GM19023 (cell line): ENCODE results near the gene CAT.
"Not testable (repeated sequence)": the region's sequence is repeated elsewhere in the genome, so short reads cannot be mapped to it uniquely, and the experiment has no call there.

Source experiments
- ATAC-seq: cut with Tn5 transposase; IDR thresholded peaks from one replicate; pipeline ENCODE4 v1.9.1; 2021; ENCODE audit warnings: mild to moderate bottlenecking, moderate library complexity; ENCODE audit not compliant: unreplicated experiment

Gene CAT

DNA sequence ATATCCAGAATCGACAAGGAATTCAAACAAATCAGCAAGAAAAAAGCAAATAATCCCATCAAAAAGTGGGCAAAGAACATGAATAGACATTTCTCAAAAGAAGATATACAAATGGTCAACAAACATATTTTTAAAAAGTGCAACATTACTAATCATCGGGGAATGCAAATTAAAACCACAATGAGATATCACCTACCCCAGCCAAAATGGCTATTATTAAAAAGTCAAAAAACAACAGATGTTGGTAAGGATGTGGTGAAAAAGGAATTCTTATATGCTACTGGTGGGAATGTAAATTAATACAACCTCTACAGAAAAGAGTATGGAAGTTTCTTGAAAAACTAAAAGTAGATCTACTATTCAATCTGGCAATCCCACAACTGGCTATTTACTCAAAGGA, 13.9 kb upstream of the CAT start:
- ATAC-seq: not testable (repeated sequence)

DNA sequence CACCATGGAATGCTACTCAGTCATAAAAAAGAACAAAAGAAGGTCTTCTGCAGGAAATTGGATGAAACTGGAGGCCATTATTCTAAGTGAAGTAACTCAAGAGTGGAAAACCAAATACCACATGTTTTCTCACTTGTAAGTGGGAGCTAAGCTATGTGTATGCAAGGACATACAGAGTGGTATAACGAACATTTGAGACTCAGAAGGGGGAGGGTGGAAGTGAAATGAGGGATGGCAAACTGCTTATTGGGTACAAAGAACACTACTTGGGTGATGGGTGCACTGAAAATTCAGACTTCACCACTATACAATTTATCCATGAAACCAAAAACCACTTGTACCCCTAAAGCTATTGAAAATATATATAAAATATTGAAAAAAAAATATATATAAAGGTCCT, 13.4 kb upstream of the CAT start:
- ATAC-seq: no peak

DNA sequence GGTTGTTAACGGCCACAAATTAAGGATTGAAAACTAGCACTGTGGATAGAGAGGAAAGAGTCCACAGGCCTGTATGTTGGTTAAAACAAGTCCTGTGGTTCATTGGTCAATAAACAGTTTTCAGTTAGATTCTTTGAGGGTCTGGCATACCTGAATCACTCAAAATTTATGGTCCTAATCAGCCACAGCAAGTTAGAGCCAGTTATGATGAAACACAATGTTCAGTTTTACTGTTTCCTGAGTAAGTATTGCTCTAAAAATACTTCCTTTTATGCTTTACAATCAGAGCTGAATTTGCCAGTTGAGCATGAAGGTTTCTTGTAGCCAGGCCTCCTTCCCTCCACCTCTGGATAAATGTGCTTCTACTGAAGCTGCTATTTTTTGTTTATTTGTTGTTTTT, 12.9 kb upstream of the CAT start:
- ATAC-seq: no peak

DNA sequence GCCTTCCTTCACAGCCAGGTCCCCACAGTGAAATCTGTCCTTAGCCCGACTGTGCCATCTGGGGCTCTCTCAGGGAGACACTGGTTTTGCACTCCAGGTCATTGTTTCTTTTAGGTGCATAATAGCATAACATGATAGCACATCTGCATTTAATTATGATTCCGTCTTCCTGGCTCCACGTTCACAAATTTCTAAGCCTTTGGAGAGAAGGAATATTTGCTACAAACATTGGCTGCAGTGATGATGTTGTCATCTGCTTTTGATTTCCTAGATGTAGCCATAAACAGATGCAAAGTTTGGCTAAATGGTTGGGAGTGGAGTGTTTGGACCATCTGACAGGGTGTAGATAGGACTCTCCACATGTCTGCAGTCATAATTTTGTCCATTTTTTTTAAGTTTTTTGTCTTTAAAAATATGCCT, 12.0 kb upstream of the CAT start:
- no peak for ATAC-seq

DNA sequence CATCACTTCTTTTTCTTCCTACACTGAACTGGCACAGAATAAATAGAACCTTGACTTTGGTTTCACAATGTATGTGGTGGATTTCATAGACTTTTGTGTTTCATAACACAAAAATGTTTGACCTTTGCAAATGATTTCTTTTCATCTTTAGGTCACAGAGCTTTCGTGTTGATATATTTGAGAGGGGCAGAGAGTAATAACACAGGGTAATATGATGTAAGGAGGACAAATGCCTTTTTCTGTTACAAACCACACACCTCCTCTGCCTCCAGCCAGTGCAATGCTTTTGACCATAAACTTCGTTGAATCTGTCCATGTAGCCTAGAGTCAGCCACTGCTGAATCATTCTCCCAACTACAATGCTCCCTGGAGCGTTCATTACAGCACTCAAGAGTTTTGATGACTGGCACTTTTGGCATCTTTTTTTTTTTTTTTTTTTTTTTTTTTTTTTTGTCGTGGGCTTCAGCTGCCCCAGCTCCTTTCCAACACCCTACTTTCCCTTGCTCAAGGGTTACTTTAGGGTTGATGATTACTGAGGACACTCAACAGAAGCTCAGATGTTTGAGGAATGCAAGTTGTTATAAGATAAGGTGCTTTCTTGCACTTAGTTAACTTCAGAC, 11.4 kb upstream of the CAT start:
- ATAC-seq: no peak

DNA sequence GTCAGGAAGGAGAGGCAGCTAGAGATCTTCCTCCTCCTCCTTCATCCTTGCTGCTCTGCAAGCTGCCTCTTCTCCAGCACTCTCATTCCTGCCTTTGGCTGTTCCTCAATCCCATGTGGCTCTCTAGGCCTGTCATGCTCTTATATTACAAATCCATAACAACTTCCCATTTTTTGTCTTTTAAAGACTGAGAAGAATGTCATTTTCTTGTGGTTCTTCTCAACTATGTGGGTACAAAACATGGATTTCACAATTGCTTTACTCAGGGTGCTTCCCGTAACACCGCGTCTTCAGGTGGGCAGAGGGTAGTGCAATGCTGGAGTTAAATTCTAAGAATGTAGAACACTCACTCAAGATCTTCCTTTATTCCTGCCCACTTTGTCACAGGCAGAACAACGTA, 6.8 kb upstream of the CAT start:
- no peak for ATAC-seq

DNA sequence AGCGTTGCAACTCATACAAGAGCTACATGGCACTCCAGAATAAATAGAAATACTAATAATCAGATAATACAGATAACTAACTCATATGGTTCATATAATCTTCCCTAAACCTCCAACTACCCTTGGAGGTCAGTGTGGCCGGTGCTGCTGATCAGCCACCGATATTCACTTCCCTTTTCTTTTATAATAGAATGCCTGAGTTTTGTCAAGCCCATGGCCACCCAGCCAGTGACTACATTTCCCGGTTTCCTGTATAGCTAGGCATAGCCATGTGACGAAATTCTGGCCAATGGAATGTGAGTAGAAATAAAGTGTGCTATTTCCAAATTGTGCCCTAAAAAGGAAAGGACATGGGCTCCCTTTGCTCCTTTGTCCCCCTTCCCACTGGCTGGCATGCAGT, 5.9 kb upstream of the CAT start:
- ATAC-seq: no peak

DNA sequence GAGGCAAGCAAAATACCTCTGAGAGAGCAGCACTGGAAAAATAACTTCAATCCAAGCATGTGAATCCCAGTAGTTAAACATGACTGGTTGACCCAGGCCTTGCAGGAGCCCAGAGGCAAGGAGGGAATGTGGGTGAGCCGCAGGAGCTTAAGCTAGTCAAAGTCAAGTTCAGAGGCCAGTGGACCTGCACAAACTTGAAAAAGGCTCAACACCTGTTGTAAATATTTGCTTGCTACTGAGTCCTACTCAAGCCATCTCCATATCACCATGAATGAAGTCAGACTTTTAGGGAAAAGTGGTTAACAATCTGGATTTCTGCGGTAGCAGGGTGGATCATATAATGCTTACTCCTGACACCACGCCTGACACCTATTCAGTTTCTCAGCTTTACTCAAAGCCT, 4.8 kb upstream of the CAT start:
- no peak for ATAC-seq

DNA sequence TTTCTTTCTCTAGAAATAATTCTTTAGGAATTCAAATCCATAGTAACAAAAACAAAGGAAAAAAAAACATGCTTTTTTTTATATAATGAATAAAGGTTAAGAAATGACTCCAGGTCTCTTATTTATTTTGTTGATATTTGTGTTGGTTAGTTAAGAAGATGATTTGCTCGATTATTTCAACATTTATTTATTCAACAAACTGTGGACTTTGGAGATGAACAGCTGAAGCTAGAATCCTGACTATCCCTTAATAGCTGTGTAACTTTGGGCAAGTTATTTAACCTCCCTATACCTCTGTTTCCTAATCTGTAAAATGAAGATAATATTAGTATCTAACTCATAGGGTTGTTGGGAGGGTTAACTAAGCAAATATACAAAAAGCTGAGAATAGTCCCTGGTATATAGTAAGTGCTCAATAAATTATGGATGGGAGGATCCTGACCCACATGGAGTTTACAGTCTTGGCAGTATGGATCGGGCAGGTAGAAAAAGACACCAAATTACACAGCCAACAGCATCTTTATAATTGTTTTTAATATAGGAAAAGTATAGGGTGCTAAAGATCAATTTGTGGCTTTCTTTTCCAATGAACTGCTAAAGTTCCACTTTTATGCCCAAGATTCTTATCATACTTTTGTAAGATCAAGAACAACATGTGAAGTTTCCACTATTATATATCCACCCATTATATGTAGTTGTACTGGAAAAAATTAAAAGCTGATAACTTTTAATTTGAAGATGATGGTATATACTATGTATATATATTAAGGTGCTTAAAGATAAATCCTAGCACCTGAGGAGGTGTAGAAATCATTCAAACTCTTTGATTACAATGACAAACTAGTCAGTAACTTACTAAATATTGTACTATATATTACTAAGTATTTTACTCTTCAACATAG, 1.3 kb upstream of the CAT start:
- ATAC-seq: no peak

DNA sequence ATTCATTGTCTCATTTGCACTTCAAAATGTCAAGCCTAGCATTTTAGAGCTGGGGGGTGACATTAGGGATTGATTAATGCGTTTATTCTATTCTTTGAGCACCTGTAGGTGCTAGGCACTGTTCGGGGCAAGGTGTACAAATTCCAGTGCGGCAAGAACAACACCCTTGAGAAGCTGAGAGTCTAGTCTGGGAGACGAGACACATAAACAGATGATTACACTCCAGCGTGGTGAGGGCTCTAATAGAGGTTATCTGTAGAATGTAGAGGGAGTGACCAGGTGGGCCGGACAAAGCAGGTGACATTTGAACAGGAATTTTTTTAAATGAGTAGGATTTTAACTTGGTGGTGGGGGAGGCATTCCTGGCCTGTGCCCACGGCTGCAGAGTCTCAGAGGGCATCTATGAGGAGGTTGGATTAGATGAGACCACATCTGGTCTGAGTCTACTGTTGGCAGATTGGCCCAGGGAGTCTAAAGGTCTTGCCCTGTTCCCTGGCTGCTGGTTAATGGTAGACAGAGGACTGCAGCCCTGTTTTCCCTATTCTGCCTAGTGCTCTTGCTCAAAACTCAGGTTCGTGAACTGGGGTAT, 970 bp downstream of the CAT start:
- no peak for ATAC-seq

DNA sequence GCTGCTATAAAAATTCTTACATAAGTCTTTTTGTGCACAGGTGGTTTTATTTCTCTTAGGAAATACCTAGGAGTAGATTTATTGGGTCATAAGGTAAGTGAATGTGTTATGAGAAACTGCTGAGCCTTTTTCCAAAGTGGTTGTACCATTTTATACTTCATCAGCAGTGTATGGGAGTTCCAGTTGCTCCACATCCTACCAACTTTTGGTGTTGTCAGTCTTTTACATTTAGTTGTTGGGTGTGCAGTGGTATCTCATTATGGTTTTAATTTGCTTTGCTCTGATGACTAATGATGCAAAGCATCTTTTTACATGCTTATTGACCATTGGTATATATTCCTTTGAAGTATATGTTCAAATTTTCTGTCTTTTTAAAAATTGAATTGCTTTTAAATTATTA, 3.1 kb downstream of the CAT start:
- no peak for ATAC-seq

DNA sequence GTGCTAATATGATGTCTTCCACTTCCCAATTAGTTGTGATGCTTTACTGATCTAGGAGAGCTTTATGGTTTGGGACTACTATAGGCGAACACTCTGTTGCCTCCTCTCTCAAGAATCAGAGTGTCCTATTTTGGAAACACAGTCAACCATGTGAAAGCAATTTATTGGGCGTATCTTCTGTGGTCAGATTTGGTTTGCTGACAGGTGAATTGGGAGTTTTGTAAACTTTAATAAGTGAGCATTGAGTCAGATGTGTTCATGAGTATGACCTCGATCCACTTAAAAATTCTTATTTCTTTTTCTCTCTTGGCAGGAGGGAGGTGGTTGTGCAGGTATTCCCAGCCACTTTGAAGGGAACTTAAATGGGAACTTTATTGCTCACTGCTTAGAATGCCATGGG, 4.4 kb downstream of the CAT start:
- no peak for ATAC-seq

DNA sequence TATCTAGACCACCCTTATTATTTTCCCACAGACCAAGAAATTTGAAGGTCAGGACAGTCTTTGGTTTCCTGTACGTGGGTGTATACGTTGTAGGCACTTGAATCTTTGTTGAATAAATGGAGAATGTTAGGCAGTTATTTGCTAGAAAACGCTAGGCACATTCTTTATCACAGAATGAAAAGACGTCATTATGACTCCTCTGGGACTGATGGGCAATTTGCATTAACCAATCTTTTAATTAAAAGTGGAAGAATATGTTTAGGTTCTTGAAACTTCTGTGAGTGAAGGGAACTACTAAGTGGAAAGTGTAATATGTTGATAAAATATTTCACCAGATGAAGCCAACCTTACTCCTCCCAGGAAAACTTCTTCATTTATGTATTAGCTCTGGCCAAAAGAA, 5.7 kb downstream of the CAT start:
- no peak for ATAC-seq

DNA sequence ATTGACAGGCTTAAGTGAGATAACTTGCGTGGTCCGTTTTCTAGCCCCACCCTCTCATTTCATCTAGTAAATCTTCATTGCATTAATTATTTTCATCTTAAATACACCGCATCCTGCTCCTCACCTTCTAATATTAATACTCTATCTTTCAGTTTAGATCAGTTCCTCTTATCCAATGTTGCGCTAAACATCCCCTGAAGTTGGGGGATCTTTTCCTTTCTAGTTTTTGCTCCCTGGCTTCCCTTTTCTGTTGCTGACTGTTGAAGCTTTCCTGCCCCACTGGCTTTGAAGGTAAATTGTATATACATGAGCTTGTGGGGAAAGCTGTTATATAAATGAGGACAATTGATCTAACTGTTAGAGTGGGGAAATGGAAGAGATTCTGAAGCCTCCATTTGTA, 7.2 kb downstream of the CAT start:
- no peak for ATAC-seq

DNA sequence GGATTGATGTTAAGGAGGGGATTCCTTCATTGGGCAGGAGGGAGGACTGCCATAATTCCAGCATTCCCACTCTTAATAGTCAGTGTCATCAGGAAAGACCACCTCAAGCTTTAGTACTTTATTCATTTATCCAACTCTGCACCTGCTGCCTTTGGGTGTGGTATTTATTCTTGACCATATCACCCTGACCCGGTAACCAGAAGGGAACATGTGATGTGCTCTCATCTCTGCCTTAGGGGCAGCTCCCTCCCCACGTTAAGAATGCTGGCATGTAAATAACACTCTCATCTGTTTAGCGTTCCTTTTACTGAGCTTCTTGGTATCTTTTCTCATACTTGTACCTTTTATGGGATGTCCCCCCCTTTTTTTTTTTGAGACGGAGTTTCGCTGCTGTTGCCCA, 7.7 kb downstream of the CAT start:
- ATAC-seq: no peak

DNA sequence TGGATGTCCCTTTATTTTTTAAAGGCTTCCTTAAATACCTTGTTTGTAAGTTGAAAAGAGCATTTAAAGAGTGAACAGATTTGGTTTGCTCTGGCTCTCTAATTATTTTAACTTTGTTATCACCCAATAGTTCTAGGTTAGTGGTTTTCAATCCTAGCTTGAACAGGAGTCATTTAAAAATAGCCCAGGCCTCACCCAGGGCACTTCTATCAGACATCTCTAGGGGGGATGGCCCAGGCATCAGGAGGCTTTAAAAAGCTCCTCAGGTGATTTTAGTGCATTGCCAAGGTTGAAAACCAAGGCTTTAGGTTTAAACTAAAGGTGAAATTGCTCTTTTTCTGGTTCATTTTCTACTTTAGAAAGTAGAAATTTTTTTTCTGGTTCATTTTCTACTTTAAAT, 8.3 kb downstream of the CAT start:
- no peak for ATAC-seq

DNA sequence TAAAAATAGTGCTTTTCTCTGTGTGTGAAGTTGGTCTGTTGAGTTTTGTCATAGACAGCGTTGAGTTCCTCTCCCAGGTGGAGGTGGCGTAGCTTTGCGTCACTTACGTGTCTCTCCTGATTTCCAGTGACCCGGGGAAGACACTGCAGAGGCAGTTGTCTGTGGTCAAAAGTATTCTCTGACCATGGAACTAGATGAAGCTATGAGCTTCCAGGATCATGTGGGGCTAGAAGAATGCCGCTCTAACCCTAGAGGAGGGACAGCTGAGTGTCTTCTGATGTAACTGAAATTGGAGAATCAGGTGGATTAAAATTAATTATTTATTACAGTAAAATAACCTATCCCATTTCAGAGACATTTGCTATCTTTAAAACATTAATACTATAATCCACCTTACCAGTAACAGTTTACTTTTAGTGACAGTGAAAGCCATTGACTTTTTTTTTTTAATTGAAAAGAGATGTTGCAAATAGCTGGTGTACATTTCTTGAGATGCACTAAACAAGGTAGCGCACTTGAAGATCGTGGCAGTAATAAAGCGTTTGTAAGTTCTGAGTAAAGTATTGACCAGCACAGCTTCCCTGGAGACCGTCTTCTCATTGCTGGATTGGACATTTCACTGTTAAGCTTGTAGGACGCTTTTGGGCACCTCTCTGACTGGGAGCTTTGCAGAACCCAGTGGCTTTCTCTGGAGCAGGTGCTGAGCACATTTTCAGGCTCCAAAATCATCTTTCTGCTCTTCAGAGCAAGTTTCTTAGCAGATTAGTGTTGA, 9.7 kb downstream of the CAT start:
- ATAC-seq: no peak

DNA sequence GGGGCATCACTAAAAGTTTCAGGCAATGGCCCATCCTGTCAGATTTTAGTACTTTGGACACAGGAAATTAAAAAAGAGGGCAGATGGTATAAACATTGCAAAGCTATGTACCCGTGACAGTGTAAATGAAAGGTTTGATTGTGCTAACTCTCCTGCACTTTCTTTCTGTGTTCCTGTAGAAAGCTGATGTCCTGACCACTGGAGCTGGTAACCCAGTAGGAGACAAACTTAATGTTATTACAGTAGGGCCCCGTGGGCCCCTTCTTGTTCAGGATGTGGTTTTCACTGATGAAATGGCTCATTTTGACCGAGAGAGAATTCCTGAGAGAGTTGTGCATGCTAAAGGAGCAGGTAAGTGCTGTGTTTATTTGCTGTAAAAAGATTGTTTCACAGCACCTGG, 10.3 kb downstream of the CAT start:
- ATAC-seq: no peak

DNA sequence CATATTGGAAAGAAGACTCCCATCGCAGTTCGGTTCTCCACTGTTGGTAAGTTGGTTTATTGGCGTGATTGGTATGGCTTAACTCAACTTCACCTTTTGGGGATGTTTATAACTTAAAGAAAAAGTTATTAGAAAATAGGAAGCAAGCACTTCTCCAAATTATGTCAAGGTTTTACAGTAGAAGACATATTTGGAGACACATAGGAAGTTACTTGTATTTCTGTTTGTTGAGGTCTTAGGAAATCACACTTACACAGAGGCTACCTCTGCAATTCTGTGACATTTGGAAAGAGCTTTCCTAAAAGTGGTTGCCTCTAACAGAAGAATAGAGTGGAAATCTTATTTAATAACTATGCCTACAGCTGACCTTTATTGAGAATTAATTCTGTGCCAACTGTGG, 12.3 kb downstream of the CAT start:
- no peak for ATAC-seq

DNA sequence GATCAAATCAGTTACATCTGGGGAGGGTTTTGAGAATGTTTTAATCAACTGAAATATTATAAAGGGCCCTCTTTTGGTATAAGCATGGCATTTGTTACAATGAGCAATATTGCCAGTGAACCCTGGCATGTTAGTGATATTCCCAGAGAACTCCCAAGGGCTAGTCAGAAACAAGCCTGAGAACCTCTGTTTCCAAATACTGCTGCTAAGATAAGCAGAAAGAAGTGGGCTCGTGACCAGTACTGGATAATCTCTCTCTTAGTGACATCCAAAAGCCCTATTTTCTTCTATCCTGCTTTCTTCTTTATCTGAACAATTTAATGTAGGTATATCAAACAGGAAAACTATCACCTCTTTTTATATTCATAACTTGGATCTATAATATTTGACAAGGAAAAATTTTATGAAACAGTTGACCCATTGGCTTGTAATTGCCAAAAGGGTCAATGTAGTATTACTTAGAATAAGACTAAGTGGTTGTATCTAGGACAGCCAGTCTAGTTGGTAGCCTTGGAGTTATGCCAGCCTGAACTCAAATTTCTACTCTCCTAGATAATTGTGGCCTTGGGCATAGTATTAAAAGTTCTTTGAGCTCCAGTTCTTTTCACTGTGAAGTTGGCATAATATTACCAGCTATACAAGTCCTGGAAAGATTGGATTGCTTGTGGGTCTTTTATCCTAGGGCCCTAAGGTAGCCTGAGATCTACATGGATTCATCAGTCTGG, 15.7 kb downstream of the CAT start:
- no peak for ATAC-seq

DNA sequence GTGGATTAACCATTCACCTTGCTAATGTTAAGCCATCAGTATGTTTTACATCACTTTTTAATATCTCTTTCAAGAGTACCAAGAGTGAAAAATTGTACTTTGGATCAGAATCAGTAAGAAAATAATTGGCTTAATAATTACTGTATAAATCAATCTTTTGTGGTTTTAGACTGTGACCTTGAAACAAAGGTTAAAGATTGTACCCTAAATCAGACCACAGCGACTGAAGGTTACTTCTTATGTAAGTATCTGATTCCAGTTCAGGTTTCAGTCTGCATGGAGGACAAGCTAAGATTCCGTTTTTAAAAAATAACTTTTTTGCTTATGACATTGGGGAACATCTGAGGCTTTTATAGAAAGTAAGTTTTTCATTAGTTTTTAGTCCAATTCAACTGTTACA, 18.9 kb downstream of the CAT start:
- no peak for ATAC-seq
